Smooth muscle cell (in vitro differentiated cells): Measurements from ENCODE around the gene STK33. TPM values are rescaled to one million over a fixed set of nuclear protein-coding genes. Genes with fewer than 3 reads are reported as not detected.

ENCODE experiments used
- DNase-seq: peaks from one replicate; lab custom pipeline; 2025; ENCODE audit not compliant: unreplicated experiment; lab: John Stamatoyannopoulos, UW
- H2AFZ ChIP-seq: fragments of 200-600 bp; sonication (generic); 2 replicates; pipeline ENCODE4 v1.6.0; 2016; ENCODE audit warnings: antibody characterized with exemption, low read depth, mild to moderate bottlenecking
- H3F3A ChIP-seq: fragments of 200-600 bp; sonication (generic); 2 replicates; pipeline ENCODE4 v1.6.0; 2017; ENCODE audit warnings: antibody characterized with exemption, low read depth
- H3K27ac ChIP-seq: fragments of 200-600 bp; sonication (generic); 2 replicates; pipeline ENCODE4 v1.5.1; 2016; ENCODE audit warnings: low read depth, mild to moderate bottlenecking
- H3K27me3 ChIP-seq: fragments of 200-600 bp; sonication (generic); 2 replicates; pipeline ENCODE4 v1.6.1; 2016; ENCODE audit warnings: low read depth, mild to moderate bottlenecking
- H3K36me3 ChIP-seq: fragments of 200-600 bp; sonication (generic); 2 replicates; pipeline ENCODE4 v1.5.1; 2016; ENCODE audit warnings: low read depth
- H3K4me1 ChIP-seq: fragments of 200-600 bp; sonication (generic); 2 replicates; pipeline ENCODE4 v1.5.1; 2016; ENCODE audit warnings: low read depth
- H3K4me2 ChIP-seq: fragments of 200-600 bp; sonication (generic); 2 replicates; pipeline ENCODE4 v1.6.0; 2016; ENCODE audit warnings: mild to moderate bottlenecking
- H3K4me3 ChIP-seq: fragments of 200-600 bp; sonication (generic); 2 replicates; pipeline ENCODE4 v1.5.1; 2016; ENCODE audit warnings: mild to moderate bottlenecking
- H3K79me2 ChIP-seq: fragments of 200-600 bp; sonication (generic); 2 replicates; pipeline ENCODE4 v1.6.0; 2016; ENCODE audit warnings: low read depth, mild to moderate bottlenecking
- H3K9ac ChIP-seq: fragments of 200-600 bp; sonication (generic); 2 replicates; pipeline ENCODE4 v1.6.0; 2016; ENCODE audit warnings: low read depth
- H3K9me3 ChIP-seq: fragments of 200-600 bp; sonication (generic); replicated peaks from 2 replicates; pipeline ENCODE4 v1.5.1; 2016; ENCODE audit warnings: low read depth
- H4K20me1 ChIP-seq: fragments of 200-600 bp; sonication (generic); 2 replicates; pipeline ENCODE4 v1.6.0; 2016; ENCODE audit warnings: low read depth
- WGBS: methylation state at CpG from one replicate; pipeline ENCODE4 v1.1.7; 2016; ENCODE audit warnings: low lambda C conversion rate; 5-methylcytosine and 5-hydroxymethylcytosine counted together
- polyA plus RNA-seq: library from polyadenylated mRNA; unstranded; fragments of >200 nt; fragmentation: Nextera tagmentation; extraction: Ambion mirVana; gene quantifications from 2 replicates; pipeline ENCODE4 v1.2.1, GENCODE V29; 2016
- total RNA-seq: library from RNA; depleted of rRNA; stranded (reverse); fragments of >200 nt; gene quantifications from 2 replicates; pipeline ENCODE4 v1.2.3, GENCODE V29; 2014
- TF ChIP-seq, protein P1 (sequence below): fragments of 200-600 bp; sonication (generic); IDR thresholded peaks from 2 replicates; pipeline ENCODE4 v1.5.1; 2017; ENCODE audit warnings: borderline replicate concordance, mild to moderate bottlenecking, antibody characterized with exemption; ENCODE audit not compliant: insufficient read depth, poor library complexity, severe bottlenecking

STK33 gene
- total and polyA plus RNA-seq, 2 experiments from 2014 or later = 1.2 to 2.9 TPM

DNA sequence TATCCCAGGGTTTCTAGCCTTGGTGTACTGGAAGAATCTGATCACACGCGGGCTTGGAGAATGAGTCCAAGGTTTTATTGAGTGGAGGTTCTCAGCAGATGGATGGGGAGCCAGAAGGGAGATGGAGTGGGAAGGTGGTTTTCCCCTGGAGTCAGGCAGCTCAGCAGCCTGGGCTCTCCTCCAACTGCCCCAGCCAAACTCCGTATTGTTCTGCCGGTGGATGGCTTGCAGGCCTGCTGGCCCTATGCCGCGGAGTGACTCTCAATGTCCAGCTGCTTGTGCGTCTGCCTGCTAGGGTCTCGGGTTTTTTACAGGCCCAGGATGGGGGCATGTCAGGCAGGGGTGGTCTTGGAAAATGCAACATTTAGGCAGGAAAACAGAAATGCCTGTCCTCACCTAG, 168.0 kb downstream of the STK33 start:
- WGBS = 96% methylated on average over 8 of the region's 8 CpGs

DNA sequence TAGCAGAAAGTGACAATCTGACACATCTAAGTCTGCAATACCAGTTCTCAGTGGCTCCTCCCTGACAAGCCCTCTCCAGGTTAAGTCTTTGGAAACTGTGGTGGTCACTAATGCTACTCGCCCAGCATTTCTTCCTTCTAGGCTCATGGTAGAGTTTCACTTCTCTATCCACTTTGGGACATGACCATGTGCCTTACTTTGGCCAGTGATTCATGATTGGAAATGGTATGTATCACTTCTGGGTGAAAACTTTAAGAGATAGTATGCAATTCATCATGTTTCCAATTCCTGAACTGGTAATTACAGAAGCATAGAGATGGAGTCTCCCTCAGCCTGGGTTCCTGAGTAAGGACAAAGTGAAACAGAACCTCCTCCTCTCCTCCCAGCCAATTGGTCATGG, 178.8 kb downstream of the STK33 start:
- Histone ChIP-seq H3K9me3 (no peaks in the 10 kb centered on the region), H2AFZ (no peak overlapping the region), H3K79me2 (no peaks in the 10 kb centered on the region), H3K36me3 (no peaks in the 10 kb centered on the region), H3K4me2 (no peak overlapping the region), H3K4me1 (no peaks in the 10 kb centered on the region), H3K27me3 (no peaks in the 10 kb centered on the region), H4K20me1 (no peaks in the 10 kb centered on the region), H3K4me3 (no peak overlapping the region), H3K27ac (no peak overlapping the region), H3F3A (no peaks in the 10 kb centered on the region), H3K9ac (no peak overlapping the region)
- 83% methylated on average over 1 of the region's 1 CpG for WGBS
- DNase-seq = no peak
- TF ChIP-seq, protein P1, sequence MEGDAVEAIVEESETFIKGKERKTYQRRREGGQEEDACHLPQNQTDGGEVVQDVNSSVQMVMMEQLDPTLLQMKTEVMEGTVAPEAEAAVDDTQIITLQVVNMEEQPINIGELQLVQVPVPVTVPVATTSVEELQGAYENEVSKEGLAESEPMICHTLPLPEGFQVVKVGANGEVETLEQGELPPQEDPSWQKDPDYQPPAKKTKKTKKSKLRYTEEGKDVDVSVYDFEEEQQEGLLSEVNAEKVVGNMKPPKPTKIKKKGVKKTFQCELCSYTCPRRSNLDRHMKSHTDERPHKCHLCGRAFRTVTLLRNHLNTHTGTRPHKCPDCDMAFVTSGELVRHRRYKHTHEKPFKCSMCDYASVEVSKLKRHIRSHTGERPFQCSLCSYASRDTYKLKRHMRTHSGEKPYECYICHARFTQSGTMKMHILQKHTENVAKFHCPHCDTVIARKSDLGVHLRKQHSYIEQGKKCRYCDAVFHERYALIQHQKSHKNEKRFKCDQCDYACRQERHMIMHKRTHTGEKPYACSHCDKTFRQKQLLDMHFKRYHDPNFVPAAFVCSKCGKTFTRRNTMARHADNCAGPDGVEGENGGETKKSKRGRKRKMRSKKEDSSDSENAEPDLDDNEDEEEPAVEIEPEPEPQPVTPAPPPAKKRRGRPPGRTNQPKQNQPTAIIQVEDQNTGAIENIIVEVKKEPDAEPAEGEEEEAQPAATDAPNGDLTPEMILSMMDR = no peak

More for the DNA sequence above, 168.0 kb downstream of the STK33 start:
- Histone ChIP-seq H3K79me2 (no peaks in the 10 kb centered on the region), H3K36me3 (no peaks in the 10 kb centered on the region), H4K20me1 (no peaks in the 10 kb centered on the region), H3K4me1 (no peaks in the 10 kb centered on the region), H3K4me2 (no peak overlapping the region), H3K4me3 (no peak overlapping the region), H3K27me3 (no peaks in the 10 kb centered on the region), H3K9me3 (no peaks in the 10 kb centered on the region), H2AFZ (no peak overlapping the region), H3K27ac (no peak overlapping the region), H3K9ac (no peak overlapping the region), H3F3A (no peaks in the 10 kb centered on the region)
- TF ChIP-seq, protein P1 = no peak
- DNase-seq = no peak

DNA sequence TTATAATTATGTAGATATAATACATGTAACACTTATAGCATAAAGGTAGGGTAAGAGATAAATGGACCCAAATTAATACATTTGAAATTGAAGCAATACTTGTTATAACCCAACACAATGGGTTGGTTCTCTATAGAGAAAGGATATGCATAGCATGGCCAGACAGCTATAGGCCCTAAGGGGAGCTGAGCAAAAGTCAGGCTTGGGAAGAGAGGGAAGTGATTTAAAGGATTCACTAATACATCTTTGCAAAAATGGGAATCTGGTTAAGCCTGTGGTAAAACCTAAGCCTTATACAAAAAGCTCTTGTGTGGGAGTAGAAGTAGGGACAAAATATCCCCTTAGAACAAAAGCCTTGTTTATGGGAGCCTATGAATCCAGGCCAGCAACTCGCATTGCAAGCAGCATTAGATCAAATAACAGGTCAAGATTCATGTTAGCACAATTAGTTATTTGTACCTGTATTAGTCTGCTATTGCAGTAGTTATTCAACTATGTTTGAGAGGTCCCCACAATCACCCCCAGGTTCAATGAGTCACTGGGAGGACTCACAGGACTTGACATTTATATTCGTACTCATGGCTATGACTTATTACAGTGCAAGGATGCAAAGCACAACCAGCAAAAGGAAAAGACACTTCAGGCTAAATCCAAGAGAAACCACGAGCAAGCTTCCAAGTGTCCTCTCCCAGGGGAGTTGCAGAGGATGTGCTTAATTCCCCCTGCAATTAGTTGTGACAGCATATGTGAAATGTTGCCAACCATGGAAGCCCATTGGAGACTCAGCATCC, 185.7 kb downstream of the STK33 start:
- no peaks in the 10 kb centered on the region for H3K9me3 ChIP-seq
- no peak overlapping the region for H3K4me2 ChIP-seq
- H3K36me3 ChIP-seq = no peaks in the 10 kb centered on the region
- H3K4me3 ChIP-seq = no peak overlapping the region
- H3K9ac ChIP-seq = no peak overlapping the region
- no peaks in the 10 kb centered on the region for H3K27me3 ChIP-seq
- DNase-seq = no peak
- H3K4me1 ChIP-seq = no peaks in the 10 kb centered on the region
- TF ChIP-seq, protein P1 = no peak
- no peak overlapping the region for H3K27ac ChIP-seq
- H4K20me1 ChIP-seq = no peaks in the 10 kb centered on the region
- H3F3A ChIP-seq = no peaks in the 10 kb centered on the region
- WGBS = 58% methylated on average over 3 of the region's 3 CpGs
- no peak overlapping the region for H2AFZ ChIP-seq
- no peaks in the 10 kb centered on the region for H3K79me2 ChIP-seq

DNA sequence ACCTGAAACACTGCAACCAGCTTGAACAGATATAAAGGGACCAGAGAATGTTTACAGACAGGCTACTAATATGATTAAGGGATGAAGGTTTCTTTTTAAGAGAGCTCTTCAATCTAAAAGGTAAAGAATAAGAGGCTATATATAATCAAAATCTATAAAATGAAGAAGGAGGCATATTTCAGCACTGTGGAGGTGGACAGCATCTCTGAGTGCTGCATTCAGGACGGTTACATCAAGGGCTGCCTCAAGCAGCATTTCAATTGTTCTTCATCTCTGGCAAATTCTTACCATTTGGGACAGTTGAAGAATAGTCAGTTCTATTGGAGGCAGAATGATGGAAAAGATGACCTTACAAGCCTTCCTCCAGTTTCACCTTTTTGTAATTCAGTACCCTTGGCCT, 190.7 kb downstream of the STK33 start:
- 23% methylated on average over 1 of the region's 1 CpG for WGBS
- no peak overlapping the region for H3K27ac ChIP-seq
- H3K4me1 ChIP-seq = no peaks in the 10 kb centered on the region
- no peaks in the 10 kb centered on the region for H3K9me3 ChIP-seq
- no peak overlapping the region for H3K4me3 ChIP-seq
- DNase-seq = no peak
- H3F3A ChIP-seq = no peaks in the 10 kb centered on the region
- no peak overlapping the region for H3K9ac ChIP-seq
- no peaks in the 10 kb centered on the region for H3K36me3 ChIP-seq
- H2AFZ ChIP-seq = no peak overlapping the region
- TF ChIP-seq, protein P1 = no peak
- H3K4me2 ChIP-seq = no peak overlapping the region
- H3K27me3 ChIP-seq = no peaks in the 10 kb centered on the region
- H4K20me1 ChIP-seq = no peaks in the 10 kb centered on the region
- no peaks in the 10 kb centered on the region for H3K79me2 ChIP-seq
